ENCODE results near the gene LAMB3.

GRCh38 chr1:209659909-209660308, 7.7 kb upstream of the LAMB3 start:
- TF ChIP-seq CTCF (conservative IDR thresholded peaks at IDR 0.05): no peak
- no peak for TF ChIP-seq ZFX (IDR thresholded peaks at IDR 0.05)
